ENCODE data around the gene GGA1.
"Not testable (repeated sequence)": the region's sequence is repeated elsewhere in the genome, so short reads cannot be mapped to it uniquely, and the experiment has no call there.

The GGA1 gene

GRCh38 chr22:37610153-37610475, 1.5 kb downstream of the GGA1 start:
- DNase-seq = not testable (repeated sequence)

DNA sequence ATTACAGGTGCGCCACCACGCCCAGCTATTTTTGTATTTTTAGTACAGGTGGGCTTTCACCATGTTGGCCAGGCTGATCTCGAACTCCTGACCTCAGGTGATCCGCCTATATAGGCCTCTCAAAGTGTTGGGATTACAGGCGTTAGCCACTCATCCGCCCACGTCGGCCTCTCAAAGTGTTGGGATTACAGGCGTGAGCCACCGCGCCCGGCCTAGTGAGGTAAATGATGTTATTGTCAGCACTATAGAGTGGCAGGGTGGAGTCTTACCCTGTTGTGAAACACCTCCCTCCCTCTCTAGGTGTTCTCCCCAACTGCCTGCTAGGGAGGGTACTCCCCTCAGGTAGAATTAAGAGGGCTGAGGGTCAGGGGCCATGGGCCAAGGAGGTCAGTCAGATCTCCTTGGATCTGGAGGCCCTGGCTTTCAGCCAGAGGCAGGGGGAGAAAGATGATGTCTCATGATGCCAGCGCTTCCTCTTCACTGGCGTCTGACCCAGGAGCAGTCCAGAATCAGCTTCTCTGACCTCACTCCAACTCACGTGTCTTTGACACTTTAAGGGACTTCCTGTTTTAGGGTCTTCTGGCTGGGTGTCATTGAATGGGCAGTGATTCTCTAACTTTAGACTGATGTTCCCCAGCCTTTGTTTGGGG, 2.0 kb downstream of the GGA1 start:
- DNase-seq = no peak

- no peak for DNase-seq
Observed at GRCh38 chr22:37611207-37611606, 2.6 kb downstream of the GGA1 start.

DNA sequence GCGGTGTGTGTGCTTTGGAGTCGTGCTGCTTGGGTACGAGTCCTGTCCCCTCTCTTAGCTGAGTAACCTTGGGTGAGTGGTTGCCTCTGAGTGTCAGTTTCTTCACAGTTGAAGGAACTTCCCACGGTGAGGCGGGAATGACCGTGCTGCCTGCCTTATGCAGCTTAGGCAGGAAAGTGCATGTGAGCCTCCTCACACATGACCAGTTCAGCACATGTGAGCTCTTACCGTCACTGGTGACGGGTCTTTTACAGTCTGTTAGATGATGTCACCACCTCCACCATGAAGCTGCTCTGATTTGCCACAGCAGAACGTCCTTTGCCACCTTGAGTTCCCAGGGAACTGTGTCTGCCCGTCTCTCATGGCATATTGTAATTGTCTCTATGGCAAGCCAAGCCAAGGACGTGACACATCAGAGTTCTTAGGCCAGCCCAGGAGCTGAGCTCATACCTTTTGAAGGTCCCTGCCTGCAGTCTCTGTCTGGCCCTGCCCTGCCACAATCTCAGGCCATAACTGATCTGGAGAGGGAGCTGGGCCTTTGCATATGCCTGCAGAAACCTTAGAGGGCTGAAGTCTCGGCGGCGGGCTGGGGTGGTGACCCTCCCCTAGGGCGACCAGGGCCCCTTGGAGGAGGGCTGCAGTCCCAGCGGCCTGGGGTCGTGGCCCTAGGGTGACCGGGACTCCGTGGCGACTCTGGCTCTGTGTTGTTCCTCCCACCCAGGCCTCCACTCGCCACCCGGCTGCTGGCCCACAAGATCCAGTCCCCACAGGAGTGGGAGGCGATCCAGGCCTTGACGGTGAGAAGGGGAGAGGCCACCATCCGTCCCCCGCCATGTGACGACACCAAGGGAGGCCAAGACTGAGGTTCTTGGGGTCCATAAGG, 7.8 kb downstream of the GGA1 start:
- no peak for DNase-seq

DNA sequence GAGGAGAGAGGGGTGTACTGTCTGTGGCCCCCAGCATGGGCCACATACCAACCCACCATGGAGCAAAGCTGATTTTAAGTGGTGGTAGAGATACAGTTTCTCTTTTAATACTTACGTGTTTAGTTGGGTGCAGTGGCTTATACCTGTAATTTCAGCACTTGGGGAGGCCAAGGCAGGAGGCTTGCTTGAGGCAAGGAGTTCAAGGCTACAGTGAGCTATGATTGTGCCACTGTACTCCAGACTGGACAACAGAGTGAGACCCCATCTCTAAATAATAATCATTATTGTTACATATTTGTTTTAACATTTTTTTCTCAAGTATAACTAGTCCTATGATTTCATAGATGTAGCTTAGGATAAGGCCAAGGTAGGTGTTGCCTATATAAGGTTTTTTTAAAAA, 8.8 kb downstream of the GGA1 start:
- no peak for DNase-seq

DNA sequence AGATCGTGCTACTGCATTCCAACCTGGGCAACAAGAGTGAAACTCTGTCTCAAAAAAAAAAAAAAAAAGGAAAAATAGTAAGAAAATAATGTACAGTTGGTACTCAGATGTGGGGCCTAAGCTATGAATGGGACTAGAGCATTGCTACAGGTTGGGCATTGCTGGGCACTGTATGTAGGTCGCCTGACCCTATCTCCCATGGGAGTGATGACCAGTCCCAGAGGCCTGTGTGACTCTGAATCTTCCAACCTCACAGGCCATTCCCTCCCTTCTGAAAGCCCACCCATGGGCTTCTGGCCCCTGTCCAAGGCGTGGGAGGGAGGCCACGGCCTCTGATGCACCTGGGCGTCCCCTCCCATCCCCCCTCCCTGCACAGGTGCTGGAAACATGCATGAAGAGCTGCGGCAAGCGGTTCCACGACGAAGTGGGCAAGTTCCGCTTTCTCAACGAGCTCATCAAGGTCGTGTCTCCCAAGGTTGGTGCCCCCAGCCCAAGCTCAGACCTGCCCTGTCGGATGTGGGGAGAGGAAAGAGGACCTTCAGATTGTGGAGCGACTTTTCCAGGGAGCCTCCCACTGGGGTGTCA, 9.5 kb downstream of the GGA1 start:
- DNase-seq = no peak

GRCh38 chr22:37618674-37619073, 10.0 kb downstream of the GGA1 start:
- no peak for DNase-seq

- no peak for DNase-seq
Observed at GRCh38 chr22:37619991-37620390, 11.4 kb downstream of the GGA1 start.

- DNase-seq = no peak
Observed at GRCh38 chr22:37621352-37621860, 12.8 kb downstream of the GGA1 start.

- peak; percentile 45 for DNase-seq
Observed at GRCh38 chr22:37623075-37624016, 14.7 kb downstream of the GGA1 start.

DNA sequence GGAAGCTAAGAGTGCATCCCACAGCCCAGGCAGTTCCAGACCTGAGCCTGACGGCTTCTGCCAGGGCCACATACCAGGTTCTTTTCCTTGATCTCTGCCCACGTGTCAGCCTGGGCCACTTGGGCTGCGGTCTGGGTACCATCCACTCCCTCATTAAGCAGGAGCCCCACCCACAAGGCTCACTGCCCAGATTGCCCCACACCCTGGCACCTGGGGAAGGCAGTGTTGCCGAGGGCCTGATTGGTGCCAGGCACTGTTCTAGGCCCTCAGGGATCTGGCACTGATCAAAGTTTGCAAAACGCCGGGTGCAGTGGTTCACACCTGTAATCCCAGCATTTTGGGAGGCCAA, 15.4 kb downstream of the GGA1 start:
- DNase-seq = no peak

GRCh38 chr22:37624876-37625275, 16.2 kb downstream of the GGA1 start:
- no peak for DNase-seq

DNA sequence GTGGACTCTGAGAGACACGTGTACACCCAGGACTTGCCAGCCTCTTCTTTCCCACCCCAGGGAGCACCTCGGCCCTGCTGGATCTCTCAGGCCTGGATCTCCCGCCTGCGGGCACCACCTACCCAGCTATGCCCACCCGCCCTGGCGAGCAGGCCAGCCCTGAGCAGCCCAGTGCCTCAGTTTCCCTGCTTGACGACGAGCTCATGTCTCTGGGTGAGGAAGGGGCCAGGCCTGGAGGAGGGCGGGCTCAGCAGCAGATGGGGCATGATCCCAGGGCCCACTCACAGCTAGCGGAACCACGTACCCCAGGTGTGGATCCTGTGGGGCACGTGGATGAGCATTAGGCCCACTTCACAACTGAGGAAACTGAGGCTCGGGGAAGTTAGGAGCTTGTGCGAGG, 17.1 kb downstream of the GGA1 start:
- no peak for DNase-seq

- DNase-seq = no peak
Observed at GRCh38 chr22:37626144-37626543, 17.5 kb downstream of the GGA1 start.

DNA sequence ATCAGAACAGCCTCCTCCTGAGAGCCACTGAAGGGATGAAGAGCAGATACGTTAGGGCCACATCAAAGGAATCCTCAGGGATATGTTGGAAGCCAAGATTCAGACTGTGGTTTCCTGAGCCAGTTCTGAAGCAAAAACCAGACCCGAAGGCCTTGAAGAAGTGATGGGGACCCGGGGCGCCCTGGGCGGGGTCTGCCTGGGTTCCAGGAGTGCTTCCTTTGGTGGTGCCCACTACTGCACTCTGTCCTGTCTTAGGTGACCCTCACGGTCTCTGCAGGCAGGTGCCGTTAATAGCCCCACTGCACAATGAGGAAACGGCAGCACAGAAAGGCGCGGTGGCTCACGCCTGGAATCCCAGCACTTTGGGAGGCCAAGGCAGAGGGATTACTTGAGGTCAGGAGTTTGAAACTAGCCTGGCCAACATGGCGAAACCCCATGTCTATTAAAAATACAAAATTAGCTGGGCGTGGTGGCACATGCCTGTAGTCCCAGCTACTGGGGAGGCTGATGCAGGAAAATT, 18.0 kb downstream of the GGA1 start:
- DNase-seq = no peak

DNA sequence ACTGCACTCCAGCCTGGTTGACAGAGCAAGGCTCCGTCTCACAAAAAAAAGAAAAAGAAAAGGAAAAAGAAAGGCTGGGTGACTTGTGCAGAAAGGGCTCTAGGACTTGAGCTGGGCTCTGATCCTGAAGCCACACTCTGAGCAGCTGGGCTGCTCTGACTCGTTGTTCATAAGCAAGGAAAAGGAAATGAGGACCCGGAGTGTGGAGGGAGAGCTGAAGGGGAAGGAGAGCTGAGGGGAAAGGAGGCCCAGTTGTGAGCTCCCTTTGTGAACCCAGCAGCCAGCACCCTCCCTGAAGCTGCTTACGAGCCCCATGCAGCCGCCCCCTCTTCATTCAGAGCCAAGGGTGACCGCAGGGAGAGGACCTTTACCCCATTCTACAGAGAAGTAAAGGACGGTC, 18.5 kb downstream of the GGA1 start:
- DNase-seq = no peak

DNA sequence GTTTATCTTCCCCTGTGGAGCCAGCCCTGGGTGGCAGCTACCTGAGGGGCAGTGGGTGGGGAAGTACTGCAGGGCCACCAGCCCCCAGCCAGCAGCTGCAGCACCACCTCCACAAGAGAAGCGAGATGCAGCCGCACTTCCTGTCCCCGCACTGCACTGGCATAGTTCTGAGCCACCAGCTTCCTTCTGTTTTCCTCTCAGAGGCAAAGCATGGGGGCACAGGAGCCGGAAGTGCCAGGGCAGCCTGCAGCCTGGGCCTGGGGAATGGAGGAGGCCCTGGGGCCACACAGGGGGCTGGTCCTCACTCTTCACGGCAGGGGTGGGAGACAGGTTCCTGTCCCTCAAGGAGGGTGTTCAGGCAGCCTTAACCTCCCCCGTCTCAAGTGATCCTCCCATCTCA, 18.9 kb downstream of the GGA1 start:
- no peak for DNase-seq

DNA sequence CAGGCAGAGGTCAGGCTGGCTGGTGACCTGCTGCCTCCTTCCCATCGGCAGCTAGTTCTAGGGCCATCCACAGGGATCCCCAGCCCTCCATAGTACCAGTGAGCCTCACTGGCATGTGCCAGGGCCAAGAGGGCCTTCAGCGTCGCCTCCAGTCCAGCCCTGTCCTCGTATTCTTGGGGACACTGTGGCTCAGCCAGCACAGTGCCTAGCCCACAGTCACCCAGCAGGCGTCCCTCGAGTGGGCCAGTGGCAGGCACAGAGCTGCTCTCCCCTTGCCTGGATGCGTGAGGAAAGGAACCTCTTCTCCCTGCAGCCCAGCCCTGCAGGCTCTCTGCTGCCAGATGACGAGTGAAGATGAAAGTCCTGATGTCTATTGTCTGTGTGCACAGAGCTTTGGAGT, 20.2 kb downstream of the GGA1 start:
- no peak for DNase-seq

DNA sequence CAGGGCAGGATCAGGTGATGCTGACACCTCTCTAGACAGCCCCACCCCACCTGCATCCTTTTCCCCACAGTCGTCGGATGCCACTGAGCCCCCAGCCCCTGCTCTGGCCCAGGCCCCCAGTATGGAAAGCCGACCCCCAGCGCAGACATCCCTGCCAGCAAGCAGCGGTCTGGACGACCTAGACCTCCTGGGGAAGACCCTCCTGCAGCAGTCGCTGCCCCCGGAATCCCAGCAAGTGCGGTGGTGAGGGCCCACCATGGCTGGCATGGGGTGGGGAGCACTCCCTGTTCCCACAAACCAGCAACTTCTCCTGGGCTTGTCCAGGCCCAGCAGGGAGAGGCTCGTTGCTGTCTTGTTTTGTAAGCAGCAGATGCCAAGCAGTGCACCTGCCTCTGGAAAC, 21.3 kb downstream of the GGA1 start:
- no peak for DNase-seq

- no peak for DNase-seq
Observed at GRCh38 chr22:37630839-37631435, 22.3 kb downstream of the GGA1 start.

DNA sequence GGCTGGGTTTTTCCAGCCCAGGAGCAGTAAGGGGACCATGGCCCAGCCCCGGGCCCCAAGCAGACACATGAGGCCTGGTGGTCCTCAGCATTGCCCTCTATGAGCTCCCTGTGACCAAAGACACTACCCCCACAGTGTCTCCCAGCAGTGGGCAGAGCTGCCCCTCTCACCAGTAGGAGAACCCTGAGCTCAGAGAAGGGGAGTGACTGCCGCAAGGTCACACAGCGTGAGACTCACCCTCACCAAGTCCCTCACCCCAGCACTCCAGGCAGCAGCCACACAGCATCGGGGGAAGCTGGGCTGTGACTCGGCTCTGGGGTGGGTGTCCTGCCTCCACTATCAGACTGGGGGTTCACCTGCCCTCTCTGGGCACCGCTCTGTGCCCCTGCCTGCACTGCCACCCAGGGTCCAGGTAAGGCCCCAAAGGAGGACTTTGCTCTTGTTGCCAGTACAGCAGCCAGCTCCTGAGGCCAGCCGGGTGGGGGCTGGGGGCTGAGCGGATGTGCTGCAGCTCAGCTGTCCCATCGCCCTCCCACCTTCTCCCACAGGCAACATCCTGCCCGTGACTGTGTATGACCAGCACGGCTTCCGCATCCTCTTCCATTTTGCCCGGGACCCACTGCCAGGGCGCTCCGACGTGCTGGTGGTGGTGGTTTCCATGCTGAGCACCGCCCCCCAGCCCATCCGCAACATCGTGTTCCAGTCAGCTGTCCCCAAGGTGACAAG, 23.0 kb downstream of the GGA1 start:
- DNase-seq = no peak

Measured in NCI-H1105 (cell line).